ENCODE measurements around the gene UGT1A4.
"Not testable (repeated sequence)": the region's sequence is repeated elsewhere in the genome, so short reads cannot be mapped to it uniquely, and the experiment has no call there.

UGT1A4 gene

GRCh38 chr2:233751212-233752009 lies 32.9 kb downstream of the UGT1A4 start:
- not testable (repeated sequence) for DNase-seq

- DNase-seq = no peak
Observed at GRCh38 chr2:233754872-233755611, 36.5 kb downstream of the UGT1A4 start.

- no peak for DNase-seq
Observed at GRCh38 chr2:233756429-233757081, 38.0 kb downstream of the UGT1A4 start.

- DNase-seq = no peak
Observed at GRCh38 chr2:233758141-233758540, 39.6 kb downstream of the UGT1A4 start.

- DNase-seq = no peak
Observed at GRCh38 chr2:233758849-233759248, 40.3 kb downstream of the UGT1A4 start.

- DNase-seq = no peak
Observed at GRCh38 chr2:233760043-233760442, 41.5 kb downstream of the UGT1A4 start, which contains the start of gene UGT1A1. UGT1A1 (plus strand) TSS chr2:233760270; CDS start chr2:233760288, 18 bp downstream.

- DNase-seq = no peak
Observed at GRCh38 chr2:233761040-233761769, 42.7 kb downstream of the UGT1A4 start.

GRCh38 chr2:233764264-233764663 lies 45.7 kb downstream of the UGT1A4 start:
- DNase-seq = no peak

GRCh38 chr2:233764761-233765160 lies 46.2 kb downstream of the UGT1A4 start:
- DNase-seq = no peak

GRCh38 chr2:233766416-233766815 lies 47.9 kb downstream of the UGT1A4 start:
- no peak for DNase-seq

- DNase-seq = no peak
Observed at GRCh38 chr2:233768076-233768475, 49.5 kb downstream of the UGT1A4 start.

- DNase-seq = no peak
Observed at GRCh38 chr2:233769260-233769659, 50.7 kb downstream of the UGT1A4 start.

GRCh38 chr2:233772153-233772552 lies 53.6 kb downstream of the UGT1A4 start:
- no peak for DNase-seq

- no peak for DNase-seq
Observed at GRCh38 chr2:233772583-233772982, 54.0 kb downstream of the UGT1A4 start.

GRCh38 chr2:233773854-233774253 lies 55.3 kb downstream of the UGT1A4 start:
- DNase-seq = no peak

GRCh38 chr2:233775414-233775813 lies 56.9 kb downstream of the UGT1A4 start:
- DNase-seq = no peak

GRCh38 chr2:233778030-233778429 lies 59.5 kb downstream of the UGT1A4 start, which contains the start of gene MROH2A:
MROH2A (plus strand) TSS chr2:233778330; CDS start chr2:233779359, 1,029 bp downstream.
- DNase-seq = no peak

- no peak for DNase-seq
Observed at GRCh38 chr2:233779722-233780121, 61.2 kb downstream of the UGT1A4 start.

- no peak for DNase-seq
Observed at GRCh38 chr2:233780771-233781170, 62.2 kb downstream of the UGT1A4 start.

- no peak for DNase-seq
Observed at GRCh38 chr2:233789554-233789953, 71.0 kb downstream of the UGT1A4 start.

GRCh38 chr2:233791151-233791882 lies 72.8 kb downstream of the UGT1A4 start:
- DNase-seq = no peak

- DNase-seq = no peak
Observed at GRCh38 chr2:233791883-233792329, 73.4 kb downstream of the UGT1A4 start.
